Left renal cortex interstitium (tissue), 4 donors: ENCODE measurements around the gene CELA1. TPM values are rescaled to one million over a fixed set of nuclear protein-coding genes. Genes with fewer than 3 reads are reported as not detected.
"Not testable (repeated sequence)": the region's sequence is repeated elsewhere in the genome, so short reads cannot be mapped to it uniquely, and the experiment has no call there.

ENCODE experiments used
- DNase-seq, 4 donors: peaks; one replicate each; pipeline ENCODE4 v3.0.0-alpha.2; 2013; ENCODE audit warnings: low read depth in 4 of 4, low spot score in 2 of 4, missing footprints in 1 of 4
- polyA plus RNA-seq, 4 donors: library from polyadenylated mRNA; unstranded; fragments of 120-200 nt; gene quantifications; one replicate each; pipeline ENCODE4 v1.2.1, GENCODE V29; 2013; ENCODE audit not compliant: insufficient read length in 4 of 4

The CELA1 gene
- polyA plus RNA-seq, 4 donors: not detected

DNA sequence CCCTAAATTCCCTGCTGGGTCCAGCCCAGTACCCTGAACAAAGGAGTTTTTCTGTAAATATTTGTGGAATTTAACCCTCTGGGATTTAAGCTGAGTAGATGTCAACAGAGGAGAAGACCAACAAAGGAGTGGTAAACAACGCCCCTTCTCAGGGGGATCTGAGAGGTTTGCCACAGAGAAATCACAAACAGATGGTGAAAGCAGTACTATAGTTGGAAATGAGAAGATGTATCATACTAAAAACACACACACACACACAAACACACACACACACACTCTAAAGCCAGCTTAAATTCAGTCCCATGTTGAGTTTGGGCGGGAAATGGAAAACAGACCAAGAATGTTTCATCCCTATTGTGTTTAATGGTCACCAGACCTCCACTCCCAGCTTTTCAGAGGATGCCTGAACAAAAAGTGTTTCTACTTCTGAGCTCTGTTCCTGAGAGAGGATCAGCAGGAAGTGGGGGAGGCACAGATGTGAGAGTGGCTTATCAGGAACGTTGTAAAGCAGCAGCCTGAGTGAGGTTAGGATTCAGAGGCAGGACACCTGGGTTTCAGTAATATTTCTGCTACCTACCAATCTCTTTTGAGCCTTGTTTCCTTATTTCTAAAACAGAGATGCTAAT lies 25.7 kb downstream of the CELA1 start:
- DNase-seq: no peak

DNA sequence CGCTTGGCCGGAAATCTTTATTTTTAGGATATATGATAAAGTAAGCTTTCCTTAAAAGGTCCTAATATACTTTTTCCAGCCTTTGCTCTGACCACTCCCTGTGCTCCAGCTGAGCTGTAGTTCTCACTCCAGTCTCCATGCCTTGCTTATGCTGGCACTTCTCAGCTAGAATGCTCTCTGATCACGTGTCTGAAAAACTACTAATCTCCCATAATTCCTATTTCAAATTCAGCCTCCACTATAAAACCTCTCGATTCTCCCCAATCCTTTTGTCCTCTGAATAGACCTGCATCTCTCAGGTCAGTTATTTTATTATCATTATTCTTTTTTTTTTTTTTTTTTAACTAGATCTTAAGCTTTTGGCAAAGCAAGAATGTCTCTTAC lies 26.2 kb downstream of the CELA1 start:
- no peak for DNase-seq

DNA sequence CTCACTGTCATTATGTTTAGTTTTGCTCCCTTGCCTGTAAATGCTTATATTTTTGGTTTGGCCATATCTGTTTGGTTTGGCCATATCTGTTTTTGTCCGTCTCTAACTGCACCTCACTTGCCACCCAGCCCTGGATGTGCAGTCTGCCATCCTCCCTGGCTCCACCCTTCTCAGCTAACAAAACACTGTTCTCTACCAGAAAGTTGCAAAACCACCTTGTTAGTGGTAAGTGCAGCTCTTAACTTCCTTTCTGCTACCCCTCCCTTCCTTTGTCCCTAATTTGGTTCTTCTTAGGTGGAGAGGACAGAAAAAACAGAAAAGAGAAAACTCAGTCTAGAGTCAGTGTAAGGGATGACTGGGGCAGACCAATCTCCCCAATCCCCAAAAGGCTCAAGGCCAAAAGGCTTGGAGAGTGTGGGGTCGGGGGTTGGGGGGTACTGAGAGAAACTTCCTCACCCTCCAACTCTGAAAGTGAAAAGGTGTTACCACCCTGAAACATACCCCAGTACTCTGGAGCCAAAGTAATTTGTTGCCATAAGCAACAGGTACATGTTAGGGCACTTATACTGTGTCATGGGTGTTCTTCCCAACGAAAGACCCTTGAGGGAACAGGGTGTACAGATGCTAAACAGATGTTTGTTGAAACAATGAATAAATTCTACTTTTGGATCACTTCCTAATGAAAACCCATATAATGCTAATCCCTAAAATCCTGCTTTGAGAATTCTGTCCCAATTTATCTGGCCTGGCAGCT lies 27.5 kb downstream of the CELA1 start:
- no peak for DNase-seq

DNA sequence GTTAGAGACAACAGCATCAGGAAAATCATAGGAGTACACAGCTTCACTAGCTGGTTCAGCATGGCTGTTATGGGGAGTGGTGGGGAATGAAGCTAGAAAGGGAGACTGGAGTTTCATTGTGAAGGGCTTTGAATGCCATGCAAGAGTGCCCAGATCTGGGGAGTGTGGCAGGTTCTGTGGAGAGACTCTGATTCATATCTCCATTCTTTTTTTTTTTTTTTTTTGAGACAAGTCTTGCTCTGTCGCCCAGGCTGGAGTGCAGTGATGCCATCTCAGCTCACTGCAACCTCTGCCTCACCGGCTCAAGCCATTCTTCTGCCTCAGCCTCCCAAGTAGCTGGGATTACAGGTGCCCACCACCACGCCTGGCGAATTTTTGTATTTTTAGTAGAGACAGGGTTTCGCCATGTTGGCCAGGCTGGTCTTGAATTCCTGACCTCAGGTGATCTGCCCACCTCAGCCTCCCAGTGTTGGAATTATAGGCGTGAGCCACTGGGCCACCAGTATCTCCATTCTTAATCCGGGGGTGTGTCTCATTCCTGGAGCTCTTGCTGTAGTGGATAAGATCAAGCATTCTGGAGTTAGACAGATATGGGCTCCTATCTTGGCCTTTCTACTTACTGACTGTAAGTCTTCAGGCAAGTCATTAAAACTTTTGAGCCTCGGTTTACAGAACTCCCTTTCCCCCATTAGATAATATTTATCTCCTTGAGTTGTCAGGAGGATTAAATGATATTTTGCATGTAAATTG lies 28.2 kb downstream of the CELA1 start:
- DNase-seq: not testable (repeated sequence)

DNA sequence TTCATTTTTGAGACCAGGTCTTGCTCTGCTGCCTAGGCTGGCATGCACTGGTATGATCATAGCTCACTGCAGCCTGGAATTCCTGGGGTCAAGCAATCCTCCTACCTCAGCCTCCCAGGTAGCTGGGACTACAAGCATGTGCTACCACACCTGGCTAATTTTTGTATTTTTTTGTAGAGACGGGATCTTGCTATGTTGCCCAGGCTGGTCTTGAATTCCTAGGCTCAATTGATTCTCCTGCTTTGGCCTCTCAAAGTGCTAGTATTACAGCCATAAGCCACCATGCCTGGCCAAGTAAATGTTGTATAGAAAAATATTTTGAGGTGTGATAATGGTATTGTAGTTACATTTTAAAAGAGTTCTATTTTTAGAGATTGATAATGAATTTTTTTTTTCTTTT lies 35.1 kb downstream of the CELA1 start:
- no peak for DNase-seq

DNA sequence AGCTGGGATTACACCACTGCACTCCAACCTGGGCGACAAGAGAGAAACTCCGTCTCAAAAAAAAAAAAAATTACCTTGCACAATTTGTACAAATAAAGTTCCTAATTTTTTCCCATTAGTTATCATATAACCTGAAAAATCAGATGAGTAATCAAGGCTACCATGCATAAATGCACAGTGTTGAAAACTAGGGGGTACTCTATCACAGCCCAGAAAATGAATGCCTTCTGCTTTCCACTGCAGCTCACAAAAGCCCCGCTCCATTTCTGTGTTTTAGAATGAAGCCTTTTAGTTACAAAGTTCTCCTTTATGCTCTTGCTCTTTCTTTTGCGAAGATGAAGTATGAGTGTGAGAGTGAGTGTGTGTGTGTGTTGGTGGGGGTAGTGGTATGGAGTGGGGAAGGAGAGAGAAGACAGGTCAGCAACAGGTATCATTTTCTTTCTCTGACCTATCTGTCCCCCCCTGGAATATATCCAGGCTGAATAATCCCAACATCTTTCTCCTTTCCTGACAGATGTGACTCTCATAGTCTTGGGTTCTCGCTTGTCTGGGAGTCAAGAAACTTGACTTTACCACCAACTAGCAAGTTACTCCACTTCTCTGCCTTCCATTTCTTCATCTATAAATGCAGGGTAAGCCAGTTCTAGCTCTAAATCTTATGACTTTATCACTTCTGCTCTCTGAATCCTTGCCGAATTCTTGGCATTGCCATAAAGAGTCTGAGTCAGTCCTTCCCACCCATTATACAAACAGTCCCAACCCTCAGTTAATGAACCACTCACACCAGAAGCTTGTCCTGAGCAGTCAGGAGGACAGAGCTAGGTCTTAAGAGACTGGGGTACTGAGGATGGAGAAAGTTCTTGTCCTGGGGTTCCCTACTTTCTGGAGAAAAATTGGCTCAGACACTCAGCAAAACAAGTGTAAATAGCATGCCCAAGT lies 38.6 kb downstream of the CELA1 start:
- no peak for DNase-seq

DNA sequence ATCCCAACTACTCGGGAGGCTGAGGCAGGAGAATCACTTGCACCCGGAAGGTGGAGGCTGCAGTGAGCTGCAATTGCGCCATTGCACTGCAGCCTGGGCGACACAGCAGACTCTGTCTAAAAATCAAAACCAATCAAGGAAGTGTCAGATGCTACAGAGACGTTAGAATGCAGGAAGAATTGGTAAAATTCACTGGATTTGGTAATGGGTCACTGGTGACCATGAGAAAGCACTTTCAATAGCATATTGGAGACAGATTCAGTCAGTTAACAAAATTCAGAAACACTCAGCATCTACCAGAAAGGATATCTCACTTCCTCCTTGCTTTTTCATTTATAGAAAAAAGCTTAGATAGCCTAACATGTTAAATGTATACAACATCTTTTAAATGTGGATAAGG lies 40.0 kb downstream of the CELA1 start:
- DNase-seq: no peak

DNA sequence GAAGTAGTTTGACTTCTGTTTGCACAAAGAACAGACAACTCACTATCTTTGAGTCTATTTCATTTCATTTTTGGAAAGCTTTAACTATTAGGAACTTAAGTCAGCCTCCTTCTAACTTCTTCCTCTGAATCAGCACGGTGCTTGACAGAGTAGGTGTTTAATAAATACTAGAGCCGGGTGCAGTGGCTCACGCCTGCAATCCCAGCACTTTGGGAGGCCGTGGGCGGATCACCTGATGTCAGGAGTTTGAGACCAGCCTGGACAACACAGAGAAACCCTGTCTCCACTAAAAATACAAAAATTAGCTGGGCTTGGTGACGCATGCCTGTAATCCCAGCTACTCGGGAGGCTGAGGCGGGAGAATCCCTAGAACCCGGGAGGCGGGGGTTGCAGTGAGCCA lies 45.7 kb downstream of the CELA1 start:
- DNase-seq: not testable (repeated sequence)

DNA sequence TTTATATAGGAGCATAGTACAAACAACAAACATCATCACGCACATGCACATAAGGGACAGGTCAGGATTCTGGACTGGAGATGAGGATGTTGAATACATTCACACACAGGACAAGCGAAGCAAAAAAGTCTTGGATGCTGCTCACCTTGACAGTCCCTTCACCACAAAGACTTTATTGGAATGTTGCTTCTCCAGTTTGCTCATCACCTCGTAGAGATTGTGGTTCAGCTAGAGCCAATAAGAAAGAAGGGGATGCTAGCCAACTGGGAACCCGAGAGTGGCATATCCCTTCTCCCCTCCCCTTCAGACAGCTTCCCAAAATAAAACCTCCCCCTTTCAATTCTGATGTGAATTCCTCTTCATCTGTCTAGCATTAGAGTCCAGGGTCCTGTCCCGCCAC lies 50.8 kb downstream of the CELA1 start:
- no peak for DNase-seq

DNA sequence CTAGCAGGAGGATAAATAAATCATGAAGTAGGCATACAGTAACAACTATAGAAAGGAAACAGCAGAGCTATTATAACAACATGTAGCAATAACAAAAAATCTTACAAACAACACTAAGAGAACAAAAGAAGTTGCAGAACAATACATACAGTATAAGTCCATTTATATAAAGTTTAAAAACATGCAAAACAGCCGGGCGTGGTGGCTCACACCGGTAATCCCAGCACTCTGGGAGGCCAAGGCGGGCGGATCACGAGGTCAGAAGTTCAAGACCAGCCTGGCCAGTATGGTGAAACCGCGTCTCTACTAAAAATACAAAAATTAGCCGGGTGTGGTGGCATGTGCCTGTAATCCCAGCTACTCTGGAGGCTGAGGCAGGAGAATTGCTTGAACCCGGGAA lies 52.4 kb downstream of the CELA1 start:
- not testable (repeated sequence) for DNase-seq

DNA sequence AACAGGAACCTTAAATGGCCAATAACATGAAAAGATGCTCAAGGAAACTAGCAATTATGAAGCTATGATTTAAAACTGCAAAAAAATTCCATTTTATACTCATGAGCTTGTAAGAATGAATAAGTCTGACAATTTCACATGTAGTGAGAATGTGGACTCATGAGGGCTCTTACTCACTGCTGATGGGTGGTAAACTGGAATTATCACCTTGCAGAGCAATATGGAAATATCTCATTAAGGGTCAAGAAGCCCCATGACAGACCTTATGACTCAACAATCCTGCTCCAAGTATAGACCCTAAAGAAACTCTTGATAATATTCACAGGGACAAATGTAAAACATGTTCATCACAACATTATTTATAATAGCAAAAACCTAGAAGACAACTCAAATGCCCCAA lies 52.8 kb downstream of the CELA1 start:
- DNase-seq: no peak

DNA sequence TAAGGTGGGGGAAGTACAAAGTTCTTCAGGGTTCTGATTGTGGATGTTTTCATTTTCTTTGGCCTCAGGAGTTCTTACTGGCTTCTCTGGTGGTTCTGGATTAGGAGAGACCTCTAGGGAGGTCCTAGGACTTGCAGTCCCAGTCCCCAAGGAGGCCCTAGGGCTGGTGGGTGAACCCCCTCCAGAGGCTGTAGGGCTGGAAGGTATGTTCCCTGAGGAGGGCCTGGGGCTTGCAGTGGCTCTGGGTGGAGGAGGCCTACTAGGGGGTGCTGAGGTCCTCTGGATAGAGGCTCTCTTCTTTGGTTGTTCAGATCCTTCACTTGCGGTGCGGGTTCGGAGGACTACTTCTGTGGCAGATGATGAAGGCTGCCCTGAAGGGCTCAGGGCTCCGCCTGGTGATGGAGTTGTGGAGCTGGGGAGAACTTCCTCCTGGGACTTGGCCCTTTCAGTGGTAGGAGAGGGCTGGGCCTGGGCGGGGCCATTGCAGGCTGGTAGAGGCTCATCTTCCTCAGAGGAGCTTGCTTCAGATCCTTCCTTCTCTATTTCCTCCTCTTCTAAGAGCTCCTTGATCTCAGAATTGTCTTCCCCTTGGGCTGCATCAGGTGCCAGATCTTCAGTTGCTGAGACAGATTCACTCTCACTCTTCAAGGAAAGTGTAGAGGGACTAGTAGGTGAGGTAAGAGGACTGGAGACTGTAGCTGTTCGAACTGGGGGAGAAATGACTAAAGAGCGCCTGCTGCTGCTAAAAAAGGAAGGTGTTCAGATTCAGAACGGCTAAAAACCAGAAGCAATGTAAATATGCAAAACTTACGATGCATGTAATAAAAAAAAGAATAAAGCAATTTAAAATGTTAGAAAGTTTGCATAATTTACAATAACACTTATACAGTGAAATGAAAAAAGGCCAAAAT lies 54.6 kb downstream of the CELA1 start:
- not testable (repeated sequence) for DNase-seq

DNA sequence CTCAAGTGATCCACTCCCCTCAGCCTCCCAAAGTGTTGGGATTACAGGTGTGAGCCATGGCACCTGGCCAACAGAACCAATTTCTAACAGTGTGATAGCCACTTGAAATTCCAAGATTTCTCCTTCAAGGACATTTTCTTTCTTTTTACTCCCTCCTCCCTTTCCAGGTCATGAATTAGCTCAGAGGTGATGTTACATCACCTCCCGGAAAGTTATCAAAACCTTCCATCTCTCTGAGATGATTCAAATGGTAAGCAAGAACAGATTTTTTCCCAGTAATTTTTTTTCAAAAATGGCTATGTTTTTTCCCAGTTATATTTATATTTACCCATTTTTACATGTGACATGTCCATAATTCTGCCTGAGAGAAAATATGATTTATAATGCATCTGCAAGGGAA lies 60.6 kb downstream of the CELA1 start:
- no peak for DNase-seq

DNA sequence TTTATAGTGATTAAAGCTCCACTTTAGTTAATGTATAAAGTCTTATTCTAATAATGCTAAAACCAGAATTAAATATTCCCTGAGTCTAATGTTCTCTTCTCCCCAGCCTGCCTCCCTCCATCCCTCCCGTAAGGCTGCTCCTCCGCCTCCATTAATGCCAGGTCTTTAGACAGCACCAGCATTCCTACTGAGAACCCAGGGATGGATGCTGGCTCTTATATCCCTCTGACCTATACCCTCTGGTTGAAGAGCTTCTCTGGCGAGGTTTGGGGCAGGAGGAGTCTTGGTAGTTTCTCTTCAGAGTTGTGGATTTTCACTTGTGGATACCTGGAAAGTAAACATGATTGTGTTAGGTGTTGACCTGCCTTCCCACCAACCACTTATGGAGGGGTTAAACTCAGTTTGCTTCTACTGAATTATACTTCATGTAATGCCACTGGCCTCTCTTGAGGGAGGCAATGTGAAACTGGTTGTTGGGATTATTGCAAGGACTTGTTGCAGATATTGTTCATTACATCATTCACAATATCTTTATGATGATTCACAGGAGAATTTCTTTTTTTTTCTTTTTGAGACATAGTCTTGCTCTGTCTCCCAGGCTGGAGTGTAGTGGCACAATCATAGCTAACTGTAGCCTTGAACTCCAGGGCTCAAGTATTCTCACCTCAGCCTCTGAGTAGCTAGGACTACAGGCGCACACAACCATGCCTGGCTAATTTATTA lies 65.1 kb downstream of the CELA1 start:
- no peak for DNase-seq

Other genes with a start within 250 kb of the CELA1 start
- gene TFCP2, start 173.5 kb downstream of the CELA1 start, polyA plus RNA-seq: 10 to 100 TPM; 49.5 to 59.0 (median 54.7) TPM
- gene POU6F1, start 128.6 kb downstream of the CELA1 start, polyA plus RNA-seq: 10 to 100 TPM in 2 of 4 donors, 1 to 10 TPM in 2; 6.2 to 13.4 (median 11.1) TPM
- 100 to 1,000 TPM; 253 to 341 (median 269) TPM for gene DAZAP2, start 107.9 kb downstream of the CELA1 start, polyA plus RNA-seq
- gene SMAGP, start 76.3 kb downstream of the CELA1 start, polyA plus RNA-seq: 10 to 100 TPM; 18.1 to 24.7 (median 22.3) TPM
- 1 to 10 TPM; 1.9 to 3.6 (median 2.8) TPM for gene BIN2, start 22.5 kb downstream of the CELA1 start, polyA plus RNA-seq
- 1 to 10 TPM; 4.4 to 6.8 (median 6.1) TPM for gene GALNT6, start 44.7 kb upstream of the CELA1 start, polyA plus RNA-seq
- gene SLC4A8, start 78.2 kb upstream of the CELA1 start, polyA plus RNA-seq: 1 to 10 TPM; 2.9 to 5.1 (median 4.6) TPM
- 1 to 10 TPM; 1.5 to 3.1 (median 2.1) TPM for gene SCN8A, start 244.6 kb upstream of the CELA1 start, polyA plus RNA-seq